GM21526 (cell line): Measurements from ENCODE around the gene NACC1.

Source experiments
- ATAC-seq: cut with Tn5 transposase; IDR thresholded peaks from one replicate; pipeline ENCODE4 v1.9.1; 2021; ENCODE audit warnings: moderate library complexity; ENCODE audit not compliant: unreplicated experiment, low FRiP score

Gene NACC1

DNA sequence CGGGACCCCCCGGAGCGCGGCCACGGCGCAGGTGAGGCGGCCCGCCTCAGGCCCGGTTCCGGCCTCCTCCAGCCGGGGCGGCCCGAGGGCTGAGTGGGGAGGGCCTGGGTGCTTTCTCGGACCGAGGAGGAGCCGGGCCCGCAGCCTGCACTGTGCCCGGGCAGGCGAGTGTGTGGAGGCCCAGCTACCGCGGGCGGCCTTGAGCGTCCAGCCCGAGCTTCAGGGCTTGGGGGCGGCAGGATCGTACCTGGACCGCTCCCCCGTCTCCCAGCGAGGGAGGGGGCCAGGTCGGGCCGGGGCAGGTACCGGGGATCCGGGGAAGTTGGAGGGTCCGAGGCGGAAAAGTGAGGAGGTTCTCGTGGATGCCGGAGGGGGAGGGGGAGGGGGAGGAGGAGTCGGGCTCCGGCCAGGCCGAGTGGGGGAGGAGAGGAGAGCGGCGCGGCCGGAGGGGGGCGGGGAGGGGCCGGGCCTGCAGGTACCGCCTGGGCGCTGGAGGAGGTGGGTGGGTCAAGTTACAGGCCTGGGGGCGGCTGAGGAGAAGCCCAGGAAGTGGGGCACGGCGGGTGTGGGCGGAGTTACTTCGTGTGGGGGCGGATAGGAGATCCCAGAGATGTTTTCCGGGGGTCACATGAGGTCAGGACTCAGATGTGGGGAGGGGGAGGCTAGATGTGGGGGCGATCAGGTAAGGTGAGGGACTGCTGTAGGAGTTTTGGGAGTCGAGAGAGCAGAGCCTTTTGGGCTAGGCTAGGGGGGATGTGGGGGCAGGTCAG, 545 bp downstream of the NACC1 start:
- no peak for ATAC-seq

DNA sequence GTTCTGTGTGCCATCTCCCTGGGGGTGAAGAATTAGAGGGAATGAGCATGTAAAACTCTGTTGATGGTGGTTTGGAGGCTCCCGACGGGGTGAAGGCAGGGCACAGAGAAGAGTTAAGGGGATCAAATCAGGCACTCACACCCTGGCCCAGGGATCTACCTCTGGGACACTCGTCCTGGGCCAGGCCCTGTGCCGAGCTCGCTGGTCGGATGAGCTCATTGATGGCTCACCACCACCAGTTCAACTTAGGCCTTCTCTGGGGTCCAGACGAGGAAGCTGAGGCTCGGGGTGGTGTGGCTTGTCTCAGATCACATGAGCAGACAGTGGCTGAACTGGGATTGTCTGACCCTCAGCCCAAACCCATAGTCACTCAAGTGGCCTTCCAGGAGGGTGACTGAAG, 1.6 kb downstream of the NACC1 start:
- ATAC-seq, result no peak

DNA sequence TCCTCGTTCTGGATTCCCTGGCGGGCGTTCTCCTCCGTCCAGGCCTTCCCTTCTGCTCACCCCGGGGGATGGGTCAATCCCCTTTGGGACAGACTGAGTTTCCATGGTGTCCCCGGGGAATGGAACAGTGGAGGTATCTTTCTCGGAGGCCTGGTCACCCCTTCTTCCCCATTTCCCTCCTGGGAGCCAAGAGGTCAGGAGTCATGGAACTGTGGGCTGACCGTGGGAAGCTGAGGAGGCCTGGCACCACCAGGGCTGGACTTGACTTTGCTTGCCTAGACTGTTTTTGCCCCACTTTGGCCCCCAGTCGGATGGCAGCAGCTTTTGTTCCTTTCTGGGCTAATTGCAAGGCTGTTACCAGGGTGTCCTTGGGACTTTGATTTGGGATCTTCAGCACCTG, 2.0 kb downstream of the NACC1 start:
- ATAC-seq, result no peak

DNA sequence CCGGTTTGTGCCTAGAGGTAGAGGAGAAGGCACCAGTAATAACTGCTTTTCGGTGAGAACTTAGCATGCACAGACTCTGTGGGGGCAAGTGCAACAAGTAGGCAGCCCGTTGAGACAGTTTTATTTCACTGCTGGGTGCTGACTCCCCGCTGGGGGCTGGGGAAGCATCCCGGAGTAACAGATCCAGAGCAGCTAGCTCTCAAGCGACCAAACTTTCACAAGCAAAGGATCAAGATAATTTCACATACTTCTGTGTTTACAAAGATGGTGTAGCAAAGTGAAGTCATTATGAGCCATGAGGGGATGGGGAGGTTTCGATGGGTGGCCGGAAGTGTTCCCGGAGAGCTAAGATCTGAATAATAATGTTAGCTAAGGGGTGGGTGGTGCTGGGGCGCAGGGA, 2.8 kb downstream of the NACC1 start:
- ATAC-seq, result no peak

DNA sequence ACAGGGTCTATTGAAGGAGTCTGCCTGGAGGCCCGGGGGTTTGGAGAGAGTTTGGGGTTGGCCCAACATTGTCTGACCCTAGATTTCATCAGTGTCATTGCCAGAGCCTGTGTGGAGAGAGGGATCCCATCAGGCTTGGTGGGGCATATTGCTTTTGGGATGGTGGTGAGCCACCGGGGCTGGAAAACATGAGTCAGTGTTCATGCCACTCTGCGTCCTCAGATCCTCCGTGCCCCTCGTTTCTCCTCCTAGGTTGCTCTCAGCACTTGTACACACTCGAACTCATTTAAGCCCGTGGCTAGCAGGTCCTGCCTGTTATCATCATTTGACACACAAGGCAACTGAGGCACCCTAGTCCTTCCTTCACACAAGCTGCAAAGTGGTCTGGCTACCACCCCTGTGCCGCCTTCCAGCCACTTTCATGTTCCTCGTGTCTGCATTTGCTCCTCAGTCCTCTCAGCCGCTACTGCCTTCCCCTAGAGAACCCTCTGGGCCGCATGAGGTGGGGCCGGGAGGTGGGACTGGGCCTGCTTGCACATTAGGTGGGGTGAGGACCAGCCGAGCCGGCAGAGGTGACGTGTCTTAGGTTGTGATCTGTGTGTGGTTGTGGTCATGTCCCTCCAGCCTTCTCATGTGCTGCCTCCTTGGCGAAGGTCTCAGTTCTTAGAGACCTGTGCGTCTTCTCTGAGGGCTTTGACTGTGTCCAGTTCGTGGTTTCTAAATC, 3.6 kb downstream of the NACC1 start:
- ATAC-seq, result no peak

DNA sequence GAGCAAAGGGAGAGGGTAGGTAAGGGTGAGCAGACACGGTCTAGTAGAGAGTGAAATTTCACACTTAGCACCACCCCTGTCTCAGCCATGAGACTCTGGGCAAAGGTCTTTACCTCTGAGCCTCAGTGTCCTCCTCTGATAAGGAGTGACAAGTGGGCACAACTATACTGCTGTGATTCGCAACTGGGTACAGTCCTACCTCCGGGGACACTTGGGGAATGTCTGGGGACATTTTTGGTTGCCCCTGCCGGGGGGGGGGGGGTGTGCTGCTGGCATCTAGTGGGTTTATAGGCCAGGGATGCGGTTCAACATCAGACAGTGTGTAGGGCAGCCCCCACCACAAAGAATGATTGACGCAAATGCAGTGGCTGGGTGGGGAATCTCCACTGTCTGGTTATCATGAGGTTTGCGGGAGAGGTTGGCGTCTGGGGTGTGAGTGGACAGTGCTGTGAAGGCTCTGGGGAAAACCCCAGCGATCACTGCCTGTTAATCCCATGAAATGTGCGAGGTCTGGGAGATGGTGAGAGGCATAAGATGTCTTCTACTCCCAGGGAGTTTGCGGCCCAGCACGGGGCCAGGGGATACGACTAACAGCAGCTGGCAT, 4.3 kb downstream of the NACC1 start:
- no peak for ATAC-seq

DNA sequence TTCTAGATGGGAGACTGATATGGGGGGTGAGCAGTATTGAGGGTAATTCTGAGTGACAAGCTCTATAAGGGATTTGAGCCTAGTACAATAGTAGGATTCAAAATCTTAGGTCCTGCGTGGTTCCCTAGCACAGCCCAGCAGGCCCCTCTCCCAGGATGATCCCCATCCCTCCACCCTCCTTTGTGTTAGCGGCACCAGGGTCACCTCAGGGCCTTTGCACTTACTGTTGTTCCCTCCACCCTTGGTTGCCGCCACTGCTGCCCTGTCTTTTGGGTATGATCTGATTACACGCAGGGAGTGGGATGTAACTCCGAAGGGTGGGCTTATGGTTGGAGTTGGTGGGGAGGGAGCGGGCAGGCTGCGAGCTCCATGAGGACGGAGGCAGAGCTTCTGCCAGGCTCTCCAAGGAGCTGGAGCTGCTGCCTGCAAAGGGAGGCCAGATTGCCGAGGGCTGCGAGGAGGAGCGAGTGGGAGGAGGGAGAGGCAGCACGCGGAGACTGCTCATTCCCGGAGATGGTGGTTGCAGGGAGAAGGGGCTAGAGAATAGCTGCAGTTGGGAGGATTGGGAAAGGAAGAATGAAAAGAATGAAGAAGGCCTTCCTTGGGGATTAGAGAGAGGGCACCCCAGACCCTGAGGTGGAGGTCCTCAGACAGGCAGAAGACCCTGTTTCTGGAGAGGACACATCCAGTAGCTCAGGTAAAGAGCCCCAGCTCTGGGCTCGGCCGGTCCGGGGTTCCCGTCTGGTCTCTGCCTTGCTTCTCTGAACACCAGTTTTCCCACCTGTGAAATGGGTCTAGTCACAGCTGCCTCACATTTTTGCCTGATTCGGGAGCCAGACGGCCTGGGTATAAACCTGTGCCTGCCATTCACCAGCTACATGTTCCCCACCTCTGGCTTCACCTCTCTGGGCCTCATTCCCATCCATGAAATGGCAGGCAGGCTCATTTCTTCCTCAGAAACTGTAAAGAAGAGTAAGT, 5.2 kb downstream of the NACC1 start:
- ATAC-seq, result no peak

DNA sequence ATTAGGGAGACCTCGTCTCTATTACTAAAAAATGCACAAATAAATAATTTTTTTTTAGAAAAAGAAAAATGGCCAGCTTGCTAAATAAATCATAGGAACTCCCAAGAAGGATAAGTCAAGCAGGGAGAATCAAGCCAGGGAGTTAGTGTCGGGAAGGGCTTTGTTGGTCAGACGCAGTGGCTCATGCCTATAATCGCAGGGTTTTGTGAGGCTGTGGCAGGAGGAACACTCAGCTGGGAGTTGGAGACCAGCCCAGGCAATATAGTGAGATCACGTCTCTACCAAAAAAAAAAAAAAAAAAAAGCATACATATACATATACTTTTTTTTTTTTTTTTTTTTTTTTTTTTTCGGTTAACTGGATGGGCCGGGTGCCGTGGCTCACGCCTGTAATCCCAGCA, 9.0 kb downstream of the NACC1 start:
- ATAC-seq, result no peak

DNA sequence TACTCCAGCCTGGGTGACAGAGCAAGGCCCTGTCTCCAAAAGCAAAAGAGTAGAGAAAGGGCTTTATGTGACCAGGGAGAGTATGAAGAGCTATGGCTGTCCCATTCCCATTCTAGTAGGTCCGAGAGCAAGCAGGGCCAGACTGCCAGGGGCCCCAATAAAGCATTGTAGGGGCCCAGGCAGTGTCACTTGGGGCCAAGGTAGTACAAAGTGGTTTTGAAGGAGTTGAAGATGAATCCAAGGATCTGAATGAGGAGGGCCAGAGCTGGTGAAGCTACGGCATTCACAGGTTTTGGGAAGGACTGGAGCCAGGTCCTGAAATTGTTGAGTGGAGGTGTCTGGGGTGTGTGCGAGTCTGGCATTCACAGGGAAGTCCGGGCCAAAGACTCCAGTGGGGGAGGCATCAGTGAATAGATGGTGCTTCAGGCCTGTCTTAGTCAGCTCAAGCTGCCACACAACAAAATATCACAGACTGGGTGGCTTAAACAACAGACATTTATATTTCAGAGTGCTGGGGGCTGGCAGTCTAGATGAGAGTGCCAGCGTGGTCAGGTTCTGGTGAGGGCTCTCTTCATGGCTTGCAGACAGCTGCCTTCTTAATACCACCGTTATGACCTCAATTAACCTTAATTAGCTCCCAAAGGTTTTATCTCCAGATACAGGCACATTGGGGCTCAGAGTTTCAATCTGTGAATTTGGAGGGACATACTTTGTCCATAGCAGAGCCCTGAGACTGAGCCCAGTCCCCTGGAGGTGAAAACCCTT, 9.9 kb downstream of the NACC1 start:
- no peak for ATAC-seq

DNA sequence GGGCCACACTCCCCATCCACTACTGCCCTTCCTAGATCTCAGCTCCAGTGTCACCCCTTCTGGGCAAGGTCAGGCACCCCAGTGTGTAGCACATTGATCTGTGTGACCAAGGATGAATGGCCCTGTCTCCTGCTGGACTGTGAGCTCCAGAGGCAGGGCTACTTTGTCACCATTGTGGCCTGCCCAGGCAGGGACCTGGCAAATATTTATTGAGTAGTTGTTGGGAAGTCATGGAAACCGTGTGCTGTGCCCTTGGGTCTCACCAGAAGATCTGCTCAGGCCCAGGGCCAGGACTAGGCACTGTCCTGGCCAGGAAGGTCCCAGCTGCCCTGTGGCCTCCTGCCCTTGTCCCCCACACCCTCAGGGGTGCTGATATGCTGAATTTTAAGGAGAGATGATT, 10.5 kb downstream of the NACC1 start:
- ATAC-seq, result no peak

DNA sequence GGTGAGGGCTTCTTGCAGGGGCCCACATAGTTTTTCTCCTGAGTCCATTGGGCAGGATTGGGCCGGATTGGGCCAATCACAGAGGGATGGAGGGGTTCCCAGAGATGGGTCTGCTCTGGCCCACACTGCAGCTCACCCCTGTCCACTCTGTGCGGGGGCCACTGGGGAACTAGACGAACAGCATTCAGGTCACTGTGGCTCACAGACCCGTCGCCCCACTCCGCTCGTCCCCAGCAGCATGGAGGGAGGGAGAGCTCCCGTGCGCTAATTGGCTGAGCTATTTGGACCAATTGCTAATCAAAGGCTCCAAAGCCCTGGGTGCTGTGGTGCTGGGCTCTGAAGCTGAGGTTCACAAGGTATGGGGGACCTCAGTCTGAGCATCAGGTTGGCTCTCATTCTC, 11.3 kb downstream of the NACC1 start:
- no peak for ATAC-seq

DNA sequence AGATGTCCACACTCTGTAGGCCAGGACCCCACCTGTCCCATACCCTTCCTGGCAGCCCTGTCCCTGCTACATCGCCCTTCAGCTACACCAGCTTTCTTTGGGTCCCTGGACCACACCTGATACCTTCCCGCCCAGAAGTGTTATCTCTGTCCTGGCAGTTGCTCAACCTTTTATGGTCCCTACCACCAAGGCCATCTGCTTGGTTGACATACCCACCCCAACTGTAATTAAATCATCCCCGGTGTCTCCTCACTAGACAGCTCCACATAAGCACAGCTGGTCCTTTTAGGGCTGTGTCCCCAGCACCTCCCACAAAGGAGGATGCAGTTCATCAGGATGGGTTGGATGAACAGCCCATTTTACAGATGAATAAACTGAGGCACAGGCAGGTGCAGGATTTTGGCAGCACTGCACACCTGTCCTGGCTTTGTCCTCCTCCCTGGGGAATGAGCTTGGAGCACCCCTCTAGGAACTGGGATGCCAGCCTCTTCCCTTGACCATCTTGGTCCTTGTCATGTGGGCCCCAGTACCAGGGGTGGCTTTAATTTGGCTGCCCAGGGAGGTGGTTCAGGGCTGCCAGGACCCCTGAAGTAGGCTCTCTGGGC, 12.9 kb downstream of the NACC1 start:
- no peak for ATAC-seq

DNA sequence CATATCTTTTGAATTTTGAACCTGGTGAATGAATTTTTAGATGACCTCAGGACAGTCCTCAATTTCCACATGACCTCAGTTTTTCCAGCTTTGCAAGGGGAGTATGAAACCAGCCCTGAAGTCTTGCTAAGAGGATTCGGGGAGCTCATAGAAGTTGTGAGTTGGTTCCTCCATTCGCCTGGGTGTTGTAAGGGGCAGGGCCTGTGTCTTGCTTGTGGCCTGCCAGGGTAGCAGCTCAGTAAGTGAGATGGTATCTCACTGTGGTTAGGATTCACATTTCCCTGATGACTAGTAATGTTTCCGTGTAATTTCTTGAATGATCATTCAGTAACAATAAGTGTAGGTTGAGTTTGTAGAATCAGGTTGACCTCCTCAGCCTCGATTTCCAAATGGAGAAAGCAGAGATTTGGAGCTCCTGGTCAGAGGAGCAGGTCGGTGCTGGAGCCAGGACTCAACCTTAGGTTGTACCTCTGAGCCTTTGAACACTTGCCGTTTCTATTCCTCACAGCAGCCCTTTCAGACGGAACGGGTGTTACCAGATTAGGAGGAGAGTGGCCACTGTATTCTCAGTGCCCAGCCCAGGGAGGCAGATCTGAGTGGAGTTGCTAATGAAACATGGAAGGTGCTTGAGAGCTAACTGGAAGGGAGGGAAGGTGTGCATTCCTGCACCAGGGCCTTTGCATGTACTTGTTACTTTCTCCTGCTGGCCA, 14.6 kb downstream of the NACC1 start:
- ATAC-seq, result no peak

DNA sequence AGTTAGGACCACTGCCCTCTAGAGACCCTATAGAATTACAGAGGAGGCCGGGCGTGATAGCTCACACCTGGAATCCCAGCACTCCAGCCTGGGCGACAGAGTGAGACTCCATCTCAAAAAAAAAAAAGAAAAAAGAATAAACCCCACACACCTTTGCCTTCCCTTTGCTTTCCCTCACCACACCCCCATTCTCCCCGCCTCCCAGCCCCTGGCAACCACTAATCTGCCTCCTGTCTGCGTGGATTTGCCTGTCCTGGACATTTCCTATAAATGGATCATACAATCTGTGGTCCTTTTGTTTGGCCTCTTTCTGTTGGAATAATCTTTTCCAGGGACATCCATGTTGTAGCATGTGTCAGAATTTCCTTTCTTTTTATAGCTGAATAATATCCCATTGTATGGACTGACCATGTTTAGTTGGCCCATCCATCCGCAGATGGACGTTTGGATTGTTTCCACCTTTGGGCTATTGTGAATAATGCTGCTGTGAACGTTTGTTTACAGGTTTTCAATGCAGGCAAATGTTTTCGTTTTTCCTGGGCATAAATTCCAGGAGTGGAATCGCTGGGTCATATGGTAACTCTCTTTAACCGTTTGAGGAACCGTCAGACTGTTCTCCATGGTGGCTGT, 15.3 kb downstream of the NACC1 start:
- ATAC-seq, result no peak

DNA sequence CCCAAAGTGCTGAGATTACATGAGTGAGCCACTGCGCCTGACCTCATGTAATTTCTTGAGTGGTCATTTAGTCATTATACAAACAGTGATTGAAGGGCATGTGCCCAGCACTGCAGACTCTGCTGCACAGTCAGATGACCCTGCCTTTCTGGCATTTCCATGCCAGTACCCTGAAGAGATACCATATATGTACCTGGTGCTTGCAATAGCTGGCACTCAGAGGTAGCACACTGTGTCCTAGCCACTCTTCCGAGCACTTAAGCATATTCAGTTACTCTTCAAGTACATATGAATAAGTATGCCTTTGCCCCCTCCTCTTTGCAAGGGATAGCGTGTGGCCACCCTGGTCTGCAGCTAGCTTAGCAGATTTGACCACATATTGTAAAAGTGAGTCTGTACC, 16.6 kb downstream of the NACC1 start:
- no peak for ATAC-seq

DNA sequence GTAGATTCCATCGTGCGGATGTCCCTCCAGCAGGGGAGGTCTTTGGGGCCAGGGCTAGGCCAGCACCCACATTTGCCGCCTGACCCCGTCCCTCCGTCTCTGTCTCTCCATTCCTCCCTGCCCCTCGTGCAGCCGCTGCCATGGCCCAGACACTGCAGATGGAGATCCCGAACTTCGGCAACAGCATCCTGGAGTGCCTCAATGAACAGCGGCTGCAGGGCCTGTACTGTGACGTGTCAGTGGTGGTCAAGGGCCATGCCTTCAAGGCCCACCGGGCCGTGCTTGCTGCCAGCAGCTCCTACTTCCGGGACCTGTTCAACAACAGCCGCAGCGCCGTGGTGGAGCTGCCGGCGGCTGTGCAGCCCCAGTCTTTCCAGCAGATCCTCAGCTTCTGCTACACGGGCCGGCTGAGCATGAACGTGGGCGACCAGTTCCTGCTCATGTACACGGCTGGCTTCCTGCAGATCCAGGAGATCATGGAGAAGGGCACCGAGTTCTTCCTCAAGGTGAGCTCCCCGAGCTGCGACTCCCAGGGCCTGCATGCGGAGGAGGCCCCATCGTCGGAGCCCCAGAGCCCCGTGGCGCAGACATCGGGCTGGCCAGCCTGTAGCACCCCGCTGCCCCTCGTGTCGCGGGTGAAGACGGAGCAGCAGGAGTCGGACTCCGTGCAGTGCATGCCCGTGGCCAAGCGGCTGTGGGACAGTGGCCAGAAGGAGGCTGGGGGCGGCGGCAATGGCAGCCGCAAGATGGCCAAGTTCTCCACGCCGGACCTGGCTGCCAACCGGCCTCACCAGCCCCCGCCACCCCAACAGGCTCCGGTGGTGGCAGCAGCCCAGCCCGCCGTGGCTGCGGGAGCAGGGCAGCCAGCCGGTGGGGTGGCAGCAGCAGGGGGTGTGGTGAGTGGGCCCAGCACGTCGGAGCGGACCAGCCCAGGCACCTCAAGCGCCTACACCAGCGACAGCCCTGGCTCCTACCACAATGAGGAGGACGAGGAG, 17.3 kb downstream of the NACC1 start:
- no peak for ATAC-seq

DNA sequence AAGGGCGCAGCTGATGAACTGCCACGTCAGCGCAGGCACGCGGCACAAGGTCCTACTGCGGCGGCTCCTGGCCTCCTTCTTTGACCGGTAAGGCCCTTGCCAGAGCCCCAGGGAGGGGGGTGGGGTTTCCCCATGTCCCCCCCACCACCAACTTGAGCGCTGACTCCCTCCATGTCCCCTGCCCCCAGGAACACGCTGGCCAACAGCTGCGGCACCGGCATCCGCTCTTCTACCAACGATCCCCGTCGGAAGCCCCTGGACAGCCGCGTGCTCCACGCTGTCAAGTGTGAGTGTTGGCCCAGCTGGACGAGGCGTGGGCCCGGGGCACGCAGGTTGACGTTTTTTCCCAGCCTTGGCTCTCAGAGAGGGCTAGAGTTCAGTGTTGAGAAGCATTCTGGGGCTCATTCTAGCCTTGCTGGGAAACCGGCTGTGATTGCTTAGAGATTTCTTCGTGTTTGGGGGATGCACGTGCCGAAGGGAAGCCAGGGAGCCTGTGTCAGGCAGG, 19.3 kb downstream of the NACC1 start:
- no peak for ATAC-seq
